WTC11 (cell line): ENCODE measurements around the gene BICC1. TPM values are rescaled to one million over a fixed set of nuclear protein-coding genes. Genes with fewer than 3 reads are reported as not detected.

Source experiments
- ATAC-seq: fragments of 200-7000 bp; cut with Tn5 transposase; 2 replicates; pipeline ENCODE4 v1.10.0; 2021; ENCODE audit warnings: mild to moderate bottlenecking, moderate library complexity
- CTCF ChIA-PET: fragments of 300-600 bp; sonication (Branson Sonifier 250); formaldehyde crosslinking; loops from one replicate; lab custom pipeline; 2021; ENCODE audit warnings: antibody characterized with exemption; lab: Charles Lee
- POLR2A ChIA-PET: fragments of 350-600 bp; sonication (Branson Sonifier 250); formaldehyde crosslinking; loops from one replicate; lab custom pipeline; 2021; ENCODE audit warnings: antibody characterized with exemption; lab: Charles Lee
- DNase-seq: peaks from one replicate; pipeline ENCODE4 v3.0.0; 2021; ENCODE audit warnings: low spot score
- H3K27ac Mint-ChIP-seq: 2 replicates; pipeline ENCODE4 v1.8.0; 2021; ENCODE audit warnings: mixed read lengths
- H3K27me3 Mint-ChIP-seq: 2 replicates; pipeline ENCODE4 v1.8.0; 2021; ENCODE audit warnings: low read depth, mild to moderate bottlenecking, moderate library complexity, mixed read lengths
- H3K36me3 Mint-ChIP-seq: 2 replicates; pipeline ENCODE4 v1.8.0; 2021; ENCODE audit warnings: mixed read lengths
- H3K4me1 Mint-ChIP-seq: 2 replicates; pipeline ENCODE4 v1.8.0; 2022; ENCODE audit warnings: mixed read lengths
- H3K4me3 Mint-ChIP-seq: 2 replicates; pipeline ENCODE4 v1.8.0; 2021; ENCODE audit warnings: mild to moderate bottlenecking, moderate library complexity, mixed read lengths
- H3K9me3 Mint-ChIP-seq: 2 replicates; pipeline ENCODE4 v1.8.0; 2021; ENCODE audit warnings: mixed read lengths
- ATF2 ChIP-seq: sonication (generic); formaldehyde crosslinking; IDR thresholded peaks from 2 replicates; pipeline ENCODE4 v1.8.1; 2022; ENCODE audit warnings: low read depth, missing genetic modification reagents, borderline replicate concordance
- CDX4 ChIP-seq: fragments of 250-450 bp; sonication (Bioruptor Pico); IDR thresholded peaks from 2 replicates; pipeline ENCODE4 v1.9.0; 2021; ENCODE audit warnings: moderate library complexity, mild to moderate bottlenecking, inconsistent platforms, borderline replicate concordance
- E2F1 ChIP-seq: sonication (generic); formaldehyde crosslinking; IDR thresholded peaks from 2 replicates; pipeline ENCODE4 v1.8.0; 2022; ENCODE audit warnings: mild to moderate bottlenecking, missing genetic modification reagents
- E2F5 ChIP-seq: sonication (generic); formaldehyde crosslinking; IDR thresholded peaks from 2 replicates; pipeline ENCODE4 v1.8.1; 2022; ENCODE audit warnings: mild to moderate bottlenecking, moderate library complexity, missing genetic modification reagents
- ELF4 ChIP-seq: sonication (generic); formaldehyde crosslinking; IDR thresholded peaks from 2 replicates; pipeline ENCODE4 v1.8.1; 2022; ENCODE audit warnings: low read depth, mild to moderate bottlenecking, moderate library complexity, missing genetic modification reagents
- ESRRA ChIP-seq: sonication (generic); formaldehyde crosslinking; IDR thresholded peaks from 2 replicates; pipeline ENCODE4 v1.8.1; 2022; ENCODE audit warnings: mild to moderate bottlenecking, missing genetic modification reagents, borderline replicate concordance
- FOXP1 ChIP-seq: sonication (generic); formaldehyde crosslinking; IDR thresholded peaks from 2 replicates; pipeline ENCODE4 v1.8.0; 2022; ENCODE audit warnings: missing genetic modification reagents, mild to moderate bottlenecking, moderate library complexity, borderline replicate concordance
- IRF1 ChIP-seq: sonication (generic); formaldehyde crosslinking; IDR thresholded peaks from 2 replicates; pipeline ENCODE4 v1.8.0; 2023; ENCODE audit warnings: missing genetic modification reagents
- IRF2 ChIP-seq: sonication (generic); formaldehyde crosslinking; IDR thresholded peaks from 2 replicates; pipeline ENCODE4 v1.8.0; 2022; ENCODE audit warnings: low read depth, missing genetic modification reagents, borderline replicate concordance
- JAZF1 ChIP-seq: fragments of 250-450 bp; sonication (Bioruptor Pico); IDR thresholded peaks from 2 replicates; pipeline ENCODE4 v1.9.0; 2021; ENCODE audit warnings: moderate library complexity, mild to moderate bottlenecking, inconsistent platforms
- KAT7 ChIP-seq: sonication (generic); formaldehyde crosslinking; IDR thresholded peaks from 2 replicates; pipeline ENCODE4 v1.8.1; 2023; ENCODE audit warnings: missing genetic modification reagents, mild to moderate bottlenecking, borderline replicate concordance
- MYBL2 ChIP-seq: sonication (generic); formaldehyde crosslinking; IDR thresholded peaks from 2 replicates; pipeline ENCODE4 v1.8.1; 2023; ENCODE audit warnings: mild to moderate bottlenecking, moderate library complexity, missing genetic modification reagents
- NFYB ChIP-seq: sonication (generic); formaldehyde crosslinking; conservative IDR thresholded peaks from 2 replicates; pipeline ENCODE4 v1.8.0; 2022; ENCODE audit warnings: low read depth, missing genetic modification reagents
- NR3C1 ChIP-seq: sonication (generic); formaldehyde crosslinking; conservative IDR thresholded peaks from 2 replicates; pipeline ENCODE4 v1.8.1; 2023; ENCODE audit warnings: low read depth, mild to moderate bottlenecking, missing genetic modification reagents
- PREB ChIP-seq: sonication (generic); formaldehyde crosslinking; IDR thresholded peaks from 2 replicates; pipeline ENCODE4 v1.8.1; 2022; ENCODE audit warnings: mild to moderate bottlenecking, missing genetic modification reagents, moderate library complexity, borderline replicate concordance
- SMAD4 ChIP-seq: sonication (generic); formaldehyde crosslinking; IDR thresholded peaks from 2 replicates; pipeline ENCODE4 v1.8.0; 2022; ENCODE audit warnings: mild to moderate bottlenecking, missing genetic modification reagents
- TEAD1 ChIP-seq: sonication (generic); formaldehyde crosslinking; IDR thresholded peaks from 2 replicates; pipeline ENCODE4 v1.8.0; 2022; ENCODE audit warnings: mild to moderate bottlenecking, missing genetic modification reagents
- ZMAT4 ChIP-seq: fragments of 250-450 bp; sonication (Bioruptor Pico); IDR thresholded peaks from 2 replicates; pipeline ENCODE4 v1.9.0; 2021; ENCODE audit warnings: mild to moderate bottlenecking
- ZNF138 ChIP-seq: sonication (generic); formaldehyde crosslinking; conservative IDR thresholded peaks from 2 replicates; pipeline ENCODE4 v1.8.1; 2022; ENCODE audit warnings: mild to moderate bottlenecking, moderate library complexity, missing genetic modification reagents
- ZNF396 ChIP-seq: fragments of 250-450 bp; sonication (Bioruptor Pico); IDR thresholded peaks from 2 replicates; pipeline ENCODE4 v1.8.0; 2021; ENCODE audit warnings: mild to moderate bottlenecking, moderate library complexity, borderline replicate concordance
- total RNA-seq: library from RNA; stranded (reverse); gene quantifications from 3 replicates; pipeline ENCODE4 v1.2.3, GENCODE V29; 2021

The BICC1 gene
- total RNA-seq, 1 experiment from 2014 or later, result 0.61 TPM

- DNase-seq, result no peak
- ChIA-PET POLR2A (no interaction called here), CTCF (no interaction called here)
- peaks cover 2% of the 10 kb centered on the region; the same call in 1 of the 2 replicates for H3K27me3 Mint-ChIP-seq
- ATAC-seq, result no peak
- no peaks in the 10 kb centered on the region for H3K4me1 Mint-ChIP-seq
- H3K36me3 Mint-ChIP-seq, result peaks cover 3% of the 10 kb centered on the region
- H3K4me3 Mint-ChIP-seq, result no peak overlapping the region
- H3K9me3 Mint-ChIP-seq, result peaks cover 14% of the 10 kb centered on the region
- no peak overlapping the region for H3K27ac Mint-ChIP-seq
- TF ChIP-seq ESRRA (CRISPR knock-in tag) (no peak), SMAD4 (no peak), NFYB (no peak)
Measured at GRCh38 chr10:58675321-58675720, 162.6 kb downstream of the BICC1 start.

- no peak for ATAC-seq
- peaks cover 20% of the 10 kb centered on the region for H3K36me3 Mint-ChIP-seq
- CTCF ChIA-PET, result no interaction called here
Measured at GRCh38 chr10:58691528-58691927, 178.9 kb downstream of the BICC1 start.

More at GRCh38 chr10:58691528-58691927, 178.9 kb downstream of the BICC1 start:
- POLR2A ChIA-PET, result no interaction called here
- peaks cover under 1% of the 10 kb centered on the region for H3K4me1 Mint-ChIP-seq
- DNase-seq, result no peak
- TF ChIP-seq ELF4 (CRISPR knock-in tag) (no peak), ZMAT4 (CRISPR knock-in tag) (no peak), ZNF138 (CRISPR knock-in tag) (no peak), IRF1 (CRISPR knock-in tag) (no peak), TEAD1 (CRISPR knock-in tag) (no peak), KAT7 (CRISPR knock-in tag) (no peak), PREB (CRISPR knock-in tag) (no peak), IRF2 (CRISPR knock-in tag) (no peak), CDX4 (CRISPR knock-in tag) (no peak), FOXP1 (CRISPR knock-in tag) (no peak), ATF2 (CRISPR knock-in tag) (no peak), E2F1 (CRISPR knock-in tag) (no peak), JAZF1 (no peak), MYBL2 (CRISPR knock-in tag) (no peak), NR3C1 (CRISPR knock-in tag) (no peak), E2F5 (no peak), ZNF396 (CRISPR knock-in tag) (no peak)
- no peak overlapping the region for H3K27ac Mint-ChIP-seq
- H3K9me3 Mint-ChIP-seq, result peaks cover 29% of the 10 kb centered on the region
- H3K27me3 Mint-ChIP-seq, result no peaks in the 10 kb centered on the region
- H3K4me3 Mint-ChIP-seq, result no peak overlapping the region
